Brain pericyte (primary cell): ENCODE results near the gene TP53BP2.

Experiments used
- DNase-seq: peaks from one replicate; pipeline ENCODE4 v3.0.0-alpha.2; 2012; ENCODE audit warnings: low read depth, low spot score

The TP53BP2 gene

DNA sequence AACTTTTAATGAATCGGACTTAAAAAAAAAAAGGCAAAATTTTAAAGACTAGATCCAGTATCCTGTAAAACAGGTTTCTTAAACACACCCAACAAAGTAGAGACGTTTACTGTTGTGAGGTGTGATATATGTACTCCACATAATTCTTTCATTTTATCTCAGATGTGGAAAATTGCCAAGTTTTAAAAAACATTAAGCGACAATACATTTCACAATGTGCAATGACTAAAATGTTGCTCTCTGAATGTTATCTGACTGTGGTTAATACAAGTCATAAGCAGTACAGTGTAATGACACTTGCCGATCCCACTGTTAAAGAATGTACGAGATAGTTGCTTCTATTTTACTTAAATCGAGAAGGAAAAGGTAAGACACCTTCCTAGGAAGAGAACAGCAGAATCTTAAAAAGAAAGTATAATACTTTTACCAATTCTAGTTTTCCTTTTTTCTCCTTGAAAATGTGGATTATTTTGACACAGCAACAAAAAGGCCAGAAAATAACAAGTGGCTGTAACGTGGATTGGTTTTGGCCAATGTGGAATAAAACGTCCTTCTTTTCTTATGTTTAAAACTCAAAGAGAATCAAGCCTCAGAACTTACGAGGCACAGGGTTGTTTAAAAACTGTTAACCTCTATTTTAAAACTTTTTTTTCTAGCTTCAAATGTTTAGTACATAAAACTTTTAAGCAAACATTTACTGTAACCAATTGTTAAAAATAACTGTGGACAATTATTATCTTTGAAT lies 51.4 kb downstream of the TP53BP2 start:
- no peak for DNase-seq

DNA sequence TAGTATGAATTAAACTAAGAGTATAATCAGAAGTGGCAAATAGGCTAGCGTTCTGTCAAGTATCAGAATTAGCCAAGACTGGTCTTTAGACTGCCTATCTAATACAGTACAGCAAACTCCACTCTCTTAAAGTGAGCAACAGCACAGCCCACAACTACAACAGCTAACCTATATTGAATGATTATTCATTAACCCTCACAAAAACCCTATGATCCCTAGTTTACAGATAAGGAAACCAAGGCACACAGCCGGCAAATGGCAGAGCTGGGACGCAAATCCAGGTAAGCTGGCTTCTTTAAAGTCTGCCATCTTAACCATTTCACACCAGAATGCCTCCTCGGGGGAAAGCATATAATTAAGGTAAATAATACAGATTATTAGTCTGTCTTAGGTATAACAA lies 52.0 kb downstream of the TP53BP2 start:
- no peak for DNase-seq

- DNase-seq, result no peak
Measured at GRCh38 chr1:223792046-223792445, 53.7 kb downstream of the TP53BP2 start.

- no peak for DNase-seq
Measured at GRCh38 chr1:223788746-223789415, 56.9 kb downstream of the TP53BP2 start.

DNA sequence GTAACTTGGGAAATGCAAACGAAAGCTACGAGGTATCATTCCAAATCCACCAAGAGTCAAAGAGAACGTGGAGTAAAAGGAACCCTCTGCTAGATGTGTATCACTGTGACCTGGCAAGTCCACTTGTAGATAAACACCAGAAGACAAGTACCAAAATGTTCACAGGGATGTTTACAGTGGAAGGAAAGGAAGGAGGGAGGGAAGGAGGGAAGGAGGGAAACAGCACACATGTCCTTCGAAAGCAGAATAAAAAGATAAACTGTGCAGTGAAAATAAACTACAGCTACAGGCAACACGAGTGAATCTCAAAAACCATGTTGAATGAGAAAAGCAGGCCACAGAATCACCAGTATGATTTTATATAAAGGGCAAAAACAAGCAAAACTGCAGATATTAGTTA lies 59.9 kb downstream of the TP53BP2 start:
- no peak for DNase-seq

GRCh38 chr1:223784541-223784940 lies 61.2 kb downstream of the TP53BP2 start:
- DNase-seq, result no peak

- DNase-seq, result no peak
Measured at GRCh38 chr1:223783676-223784075, 62.1 kb downstream of the TP53BP2 start.

DNA sequence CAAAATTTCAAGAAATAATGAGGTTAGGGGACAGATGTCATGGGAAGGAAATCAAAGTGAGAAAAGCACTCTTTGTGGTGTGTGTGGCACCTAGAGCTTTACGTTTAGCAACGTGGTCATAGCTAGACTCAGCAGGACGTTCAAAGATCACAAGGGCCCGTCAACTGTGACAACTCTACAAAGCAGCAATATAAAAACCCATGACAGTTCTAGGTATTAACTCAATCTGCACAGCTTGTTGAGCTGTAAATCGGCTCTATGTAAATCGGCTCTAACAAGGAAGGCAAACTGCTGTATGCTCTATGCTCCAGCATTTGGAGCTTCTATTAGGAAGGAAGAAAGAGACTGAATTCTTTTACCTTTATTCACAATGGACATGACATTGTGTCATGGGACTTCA lies 64.8 kb downstream of the TP53BP2 start:
- no peak for DNase-seq

- no peak for DNase-seq
Measured at GRCh38 chr1:223780318-223780717, 65.4 kb downstream of the TP53BP2 start.

GRCh38 chr1:223776826-223777454 lies 68.8 kb downstream of the TP53BP2 start:
- DNase-seq, result no peak

- peak; percentile 34 for DNase-seq
Measured at GRCh38 chr1:223776075-223776814, 69.5 kb downstream of the TP53BP2 start.

GRCh38 chr1:223775711-223776074 lies 70.1 kb downstream of the TP53BP2 start:
- no peak for DNase-seq

GRCh38 chr1:223775054-223775453 lies 70.7 kb downstream of the TP53BP2 start:
- no peak for DNase-seq

- no peak for DNase-seq
Measured at GRCh38 chr1:223774134-223774814, 71.5 kb downstream of the TP53BP2 start.

DNA sequence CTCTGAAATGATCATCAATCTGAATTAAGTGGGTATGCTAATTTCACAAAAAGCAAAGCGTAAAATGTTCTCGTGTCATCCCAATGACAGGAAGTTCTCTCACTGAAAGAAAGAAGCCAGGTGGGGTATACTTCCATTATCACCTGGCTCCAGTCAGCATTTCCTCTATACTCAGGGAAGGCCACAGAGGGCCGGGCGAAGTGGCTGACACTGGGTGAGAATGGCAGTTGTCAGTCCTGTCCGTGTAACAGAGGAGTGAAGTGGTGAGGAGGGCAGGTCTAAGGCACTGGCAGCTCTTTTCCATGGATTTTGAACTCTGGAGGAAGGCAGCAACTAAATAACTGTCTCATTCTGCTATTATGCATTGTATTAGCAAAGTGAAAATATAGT lies 73.0 kb downstream of the TP53BP2 start:
- no peak for DNase-seq

- DNase-seq, result peak; percentile 61
Measured at GRCh38 chr1:223771814-223772770, 73.7 kb downstream of the TP53BP2 start.

DNA sequence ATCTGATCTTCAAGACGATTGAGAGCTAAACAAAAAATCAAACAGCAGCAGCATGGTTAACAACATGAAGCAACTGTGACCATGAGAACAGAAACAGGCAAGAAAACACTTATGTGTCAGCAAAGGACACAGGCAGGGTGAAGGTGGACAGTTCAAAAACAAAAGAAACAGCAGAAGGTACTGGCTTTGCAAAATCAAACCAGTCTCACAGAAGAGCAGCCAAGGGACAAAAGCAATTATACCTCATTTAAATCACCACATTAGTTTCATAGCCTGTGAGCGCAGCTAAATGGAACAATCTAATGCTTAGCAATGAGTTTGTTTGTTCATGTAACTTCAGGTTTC lies 74.3 kb downstream of the TP53BP2 start:
- DNase-seq, result no peak

DNA sequence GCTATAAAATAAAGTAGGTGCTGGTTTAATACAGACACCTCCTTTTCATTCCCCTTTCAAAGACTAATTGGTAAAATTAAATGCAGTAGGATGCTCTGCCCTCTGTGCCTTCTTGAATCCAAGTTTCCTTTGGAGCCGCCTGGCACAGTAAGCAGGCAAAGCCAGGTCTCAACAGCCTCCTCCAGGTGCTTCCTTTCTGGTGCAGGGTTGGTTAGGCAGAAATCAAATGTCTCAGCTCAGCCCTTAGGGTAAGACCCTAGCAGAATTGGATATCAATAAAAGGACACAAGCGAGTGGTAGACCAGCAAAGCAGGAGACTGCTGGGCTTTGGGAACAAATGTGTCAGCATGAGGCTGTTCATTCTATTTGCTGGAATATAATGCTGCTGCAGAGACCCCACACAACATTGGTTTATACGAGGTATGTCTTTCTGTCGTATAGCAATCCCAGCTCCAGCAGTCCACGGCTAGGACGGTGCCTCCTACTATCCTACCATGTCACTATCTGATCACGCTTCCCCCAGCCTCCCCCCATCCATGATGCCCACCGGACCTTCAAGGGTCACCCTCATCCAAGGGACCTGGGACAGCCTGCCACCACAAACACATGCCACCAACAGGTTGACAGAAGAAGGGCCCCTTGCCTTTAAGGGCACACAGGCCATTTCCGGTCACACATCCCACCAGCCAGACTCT lies 75.0 kb downstream of the TP53BP2 start:
- DNase-seq, result no peak

- no peak for DNase-seq
Measured at GRCh38 chr1:223765719-223766340, 79.9 kb downstream of the TP53BP2 start.
